Aorta (tissue), 5 donors: ENCODE measurements around the gene DNASE2. TPM values are rescaled to one million over a fixed set of nuclear protein-coding genes. Genes with fewer than 3 reads are reported as not detected.

Experiments
- ATAC-seq: fragments of 200-7000 bp; cut with Tn5 transposase; one replicate; pipeline ENCODE4 v1.9.1; 2022; ENCODE audit warnings: moderate library complexity; ENCODE audit not compliant: low FRiP score
- DNase-seq, 2 donors: peaks; one replicate each; pipeline ENCODE4 v3.0.0-alpha.2; 2020
- H3K27ac ChIP-seq, 2 donors: one replicate each; pipeline ENCODE4 v1.5.1; 2013; ENCODE audit warnings: low read length in 2 of 2, mild to moderate bottlenecking in 2 of 2, moderate library complexity in 2 of 2, control low read depth in 1 of 2, inconsistent platforms in 1 of 2, low read depth in 1 of 2
- H3K27me3 ChIP-seq, 2 donors: one replicate each; pipeline ENCODE4 v1.6.1; 2013; ENCODE audit warnings: control low read depth in 1 of 2, low read length in 1 of 2, mild to moderate bottlenecking in 1 of 2, moderate library complexity in 1 of 2; ENCODE audit not compliant: insufficient read depth in 2 of 2, control insufficient read depth in 1 of 2
- H3K36me3 ChIP-seq, 2 donors: one replicate each; pipeline ENCODE4 v1.6.1; 2013; ENCODE audit warnings: control low read depth in 1 of 2, low read length in 1 of 2, mild to moderate bottlenecking in 1 of 2; ENCODE audit not compliant: insufficient read depth in 2 of 2, control insufficient read depth in 1 of 2
- H3K4me1 ChIP-seq, 2 donors: one replicate each; pipeline ENCODE4 v1.6.1; 2013; ENCODE audit warnings: low read length in 2 of 2, control low read depth in 1 of 2, mild to moderate bottlenecking in 1 of 2, moderate library complexity in 1 of 2; ENCODE audit not compliant: insufficient read depth in 2 of 2, control insufficient read depth in 1 of 2
- H3K4me3 ChIP-seq, 2 donors: one replicate each; pipeline ENCODE4 v1.5.1; 2013; ENCODE audit warnings: low read length in 2 of 2, control low read depth in 1 of 2, mild to moderate bottlenecking in 1 of 2
- H3K9me3 ChIP-seq: one replicate; pipeline ENCODE4 v1.6.1; 2013; ENCODE audit warnings: mild to moderate bottlenecking, low read length; ENCODE audit not compliant: control insufficient read depth
- WGBS, 2 donors: extraction: QIAGEN DNeasy Blood & Tissue Kit; methylation state at CpG; one replicate each; pipeline ENCODE4 v1.1.7; 2013; 5-methylcytosine and 5-hydroxymethylcytosine counted together
- intact Hi-C, 2 donors: fragments of 100-400 bp; cut with DNase I; formaldehyde crosslinking; loops; one replicate each; pipeline versions ENCODE4 v1.14.2 to v1.15.0; 2022
- microRNA-seq, 2 donors: library from miRNA; unstranded; fragments of <30 nt; microRNA quantifications; one replicate each; pipeline ENCODE4 v1.2.0, GENCODE V29; 2020
- polyA plus RNA-seq, 2 donors: library from polyadenylated mRNA; stranded (reverse); fragments of 200-250 nt; gene quantifications; one replicate each; pipeline ENCODE4 v1.2.3, GENCODE V29; 2013
- total RNA-seq, 2 donors: library from RNA; stranded (reverse); fragmentation: NEBNext Ultra II Directional; extraction: Animal tissue kit (Norgen Biotek cat#: 25700); gene quantifications; one replicate each; pipeline ENCODE4 v1.2.1, GENCODE V29; 2021
- donor health status: healthy with polysubstance abuse.
- donor health status: Bipolar disorder and iron deficiency.
- donor health status: DM: no; HTN: no; CAD: no.
- donor health status: DM: no; HTN: no; CAD: no.
- donor health status: DM: yes; HTN: yes; CAD: no.

The DNASE2 gene
- total and polyA plus RNA-seq, 4 donors, result 26.8 to 49.9 (median 33.4) TPM

GRCh38 chr19:12833738-12834565 is 47.3 kb downstream of the DNASE2 start:
- H3K36me3 ChIP-seq, result no peaks in the 10 kb centered on the region
- 0 to 1% methylated on average over 37 to 86 of the region's 87 CpGs for WGBS, 2 donors
- H3K4me1 ChIP-seq, result no peaks in the 10 kb centered on the region
- intact Hi-C loops, result no loop called here
- DNase-seq, result no peak
- no peak overlapping the region for H3K27ac ChIP-seq
- ATAC-seq, result no peak
- no peaks in the 10 kb centered on the region for H3K9me3 ChIP-seq
- no peaks in the 10 kb centered on the region for H3K27me3 ChIP-seq
- peak overlapping the region in 1 of 2 donors; percentile 21 for H3K4me3 ChIP-seq

GRCh38 chr19:12833418-12833737 is 47.9 kb downstream of the DNASE2 start:
- Histone ChIP-seq H3K27ac (no peak overlapping the region), H3K27me3 (no peaks in the 10 kb centered on the region), H3K4me1 (no peaks in the 10 kb centered on the region), H3K4me3 (peak overlapping the region in 1 of 2 donors; percentile 21), H3K9me3 (no peaks in the 10 kb centered on the region), H3K36me3 (no peaks in the 10 kb centered on the region)
- intact Hi-C loops, result no loop called here
- DNase-seq (no peak), ATAC-seq (no peak)
- WGBS, 2 donors, result 0 to 1% methylated on average over 5 of the region's 5 CpGs

- 5% methylated on average over 23 of the region's 23 CpGs for WGBS, 2 donors
- Histone ChIP-seq H3K4me3 (no peak overlapping the region), H3K27me3 (no peaks in the 10 kb centered on the region), H3K9me3 (no peaks in the 10 kb centered on the region), H3K4me1 (no peaks in the 10 kb centered on the region), H3K36me3 (no peaks in the 10 kb centered on the region), H3K27ac (no peak overlapping the region)
- DNase-seq (no peak), ATAC-seq (no peak)
- intact Hi-C loops, result no loop called here
These were observed 52.8 kb downstream of the DNASE2 start for GRCh38 chr19:12828494-12828893.

GRCh38 chr19:12825254-12826131 is 55.8 kb downstream of the DNASE2 start:
- intact Hi-C loops, result no loop called here
- WGBS, 2 donors, result 3 to 5% methylated on average over 46 of the region's 46 CpGs
- DNase-seq (no peak), ATAC-seq (no peak)
- Histone ChIP-seq H3K4me1 (no peaks in the 10 kb centered on the region), H3K36me3 (no peaks in the 10 kb centered on the region), H3K4me3 (no peak overlapping the region), H3K9me3 (peaks cover 3% of the 10 kb centered on the region), H3K27ac (no peak overlapping the region), H3K27me3 (no peaks in the 10 kb centered on the region)

Small RNAs within 50 kb of the gene (microRNA-seq; reads per million reads assigned to microRNA genes)
- gene MIR5695 (0 reads per million in 2 donors), gene MIR6794 (0 reads per million in 2 donors)

Other genes with a start within 250 kb of the DNASE2 start
- 100 to 1,000 TPM in 1 of 2 donors, 10 to 100 TPM in 1; 74.8 to 111 TPM for gene MAN2B1, start 214.7 kb downstream of the DNASE2 start, total RNA-seq
- gene MAN2B1, start 214.7 kb downstream of the DNASE2 start, polyA plus RNA-seq, result 10 to 100 TPM; 54.6 to 88.7 TPM
- gene WDR83, start 214.6 kb downstream of the DNASE2 start, total RNA-seq, result 10 to 100 TPM in 1 of 2 donors, 1 to 10 TPM in 1; 7.1 to 11.8 TPM
- gene WDR83, start 214.6 kb downstream of the DNASE2 start, polyA plus RNA-seq, result 10 to 100 TPM in 1 of 2 donors, 1 to 10 TPM in 1; 9.4 to 20.9 TPM
- 10 to 100 TPM; 50.1 to 74.0 TPM for gene DHPS, start 199.6 kb downstream of the DNASE2 start, total RNA-seq
- gene DHPS, start 199.6 kb downstream of the DNASE2 start, polyA plus RNA-seq, result 10 to 100 TPM; 42.7 to 94.8 TPM
- not detected for gene GNG14, start 193.5 kb downstream of the DNASE2 start, total RNA-seq
- not detected for gene GNG14, start 193.5 kb downstream of the DNASE2 start, polyA plus RNA-seq
- 1 to 10 TPM; 1.9 to 4.8 TPM for gene FBXW9, start 184.8 kb downstream of the DNASE2 start, total RNA-seq
- 1 to 10 TPM; 4.1 to 5.4 TPM for gene FBXW9, start 184.8 kb downstream of the DNASE2 start, polyA plus RNA-seq
- 10 to 100 TPM; 61.5 to 71.8 TPM for gene TNPO2, start 157.5 kb downstream of the DNASE2 start, total RNA-seq
- 10 to 100 TPM; 15.2 to 38.5 TPM for gene TNPO2, start 157.5 kb downstream of the DNASE2 start, polyA plus RNA-seq
- gene TRIR, start 146.8 kb downstream of the DNASE2 start, total RNA-seq, result 100 to 1,000 TPM; 119 to 121 TPM
- gene TRIR, start 146.8 kb downstream of the DNASE2 start, polyA plus RNA-seq, result 100 to 1,000 TPM; 233 to 289 TPM
- 10 to 100 TPM; 35.4 to 42.2 TPM for gene GET3, start 144.0 kb downstream of the DNASE2 start, total RNA-seq
- gene GET3, start 144.0 kb downstream of the DNASE2 start, polyA plus RNA-seq, result 10 to 100 TPM; 61.2 to 70.6 TPM
- gene BEST2, start 129.7 kb downstream of the DNASE2 start, total RNA-seq, result not detected
- gene BEST2, start 129.7 kb downstream of the DNASE2 start, polyA plus RNA-seq, result 1 to 10 TPM in 1 of 2 donors, not detected in 1; 2.5 TPM
- gene HOOK2, start 105.9 kb downstream of the DNASE2 start, total RNA-seq, result 10 to 100 TPM; 28.5 to 45.5 TPM
- 10 to 100 TPM; 14.4 to 92.5 TPM for gene HOOK2, start 105.9 kb downstream of the DNASE2 start, polyA plus RNA-seq
- gene JUNB, start 90.0 kb downstream of the DNASE2 start, total RNA-seq, result 100 to 1,000 TPM; 250 to 609 TPM
- gene JUNB, start 90.0 kb downstream of the DNASE2 start, polyA plus RNA-seq, result 100 to 1,000 TPM in 1 of 2 donors, 10 to 100 TPM in 1; 97.0 to 623 TPM
- 100 to 1,000 TPM in 1 of 2 donors, 10 to 100 TPM in 1; 90.5 to 118 TPM for gene PRDX2, start 79.6 kb downstream of the DNASE2 start, total RNA-seq
- gene PRDX2, start 79.6 kb downstream of the DNASE2 start, polyA plus RNA-seq, result 100 to 1,000 TPM; 151 to 202 TPM
- gene THSD8, start 79.4 kb downstream of the DNASE2 start, total RNA-seq, result 1 to 10 TPM in 1 of 2 donors, not detected in 1; 1.2 TPM
- 1 to 10 TPM in 1 of 2 donors, not detected in 1; 2.5 TPM for gene THSD8, start 79.4 kb downstream of the DNASE2 start, polyA plus RNA-seq
- gene RNASEH2A, start 74.9 kb downstream of the DNASE2 start, total RNA-seq, result 1 to 10 TPM; 2.9 to 7.2 TPM
- 1 to 10 TPM; 1.6 to 3.3 TPM for gene RNASEH2A, start 74.9 kb downstream of the DNASE2 start, polyA plus RNA-seq
- not detected for gene RTBDN, start 46.9 kb downstream of the DNASE2 start, total RNA-seq
- 1 to 10 TPM in 1 of 2 donors, not detected in 1; 2.0 TPM for gene RTBDN, start 46.9 kb downstream of the DNASE2 start, polyA plus RNA-seq
- under 1 TPM in 1 of 2 donors, not detected in 1; 0.54 TPM for gene MAST1, start 42.9 kb downstream of the DNASE2 start, total RNA-seq
- gene MAST1, start 42.9 kb downstream of the DNASE2 start, polyA plus RNA-seq, result under 1 TPM in 1 of 2 donors, not detected in 1; 0.13 TPM
- gene KLF1, start 5.8 kb upstream of the DNASE2 start, total RNA-seq, result under 1 TPM in 1 of 2 donors, not detected in 1; 0.39 TPM
- not detected for gene KLF1, start 5.8 kb upstream of the DNASE2 start, polyA plus RNA-seq
- 10 to 100 TPM; 15.1 to 16.4 TPM for gene GCDH, start 9.7 kb upstream of the DNASE2 start, total RNA-seq
- 10 to 100 TPM; 21.9 to 29.1 TPM for gene GCDH, start 9.7 kb upstream of the DNASE2 start, polyA plus RNA-seq
- under 1 TPM; 0.42 to 0.51 TPM for gene SYCE2, start 37.8 kb upstream of the DNASE2 start, total RNA-seq
- gene SYCE2, start 37.8 kb upstream of the DNASE2 start, polyA plus RNA-seq, result under 1 TPM in 1 of 2 donors, not detected in 1; 0.15 TPM
- 10 to 100 TPM; 27.2 to 31.4 TPM for gene FARSA, start 52.3 kb upstream of the DNASE2 start, total RNA-seq
- gene FARSA, start 52.3 kb upstream of the DNASE2 start, polyA plus RNA-seq, result 10 to 100 TPM; 19.7 to 23.2 TPM
- gene CALR, start 57.2 kb upstream of the DNASE2 start, total RNA-seq, result 100 to 1,000 TPM; 649 to 778 TPM
- gene CALR, start 57.2 kb upstream of the DNASE2 start, polyA plus RNA-seq, result 100 to 1,000 TPM; 232 to 296 TPM
- gene RAD23A, start 64.4 kb upstream of the DNASE2 start, total RNA-seq, result 100 to 1,000 TPM in 1 of 2 donors, 10 to 100 TPM in 1; 80.7 to 106 TPM
- gene RAD23A, start 64.4 kb upstream of the DNASE2 start, polyA plus RNA-seq, result 100 to 1,000 TPM in 1 of 2 donors, 10 to 100 TPM in 1; 72.4 to 154 TPM
- 10 to 100 TPM; 15.3 to 15.7 TPM for gene GADD45GIP1, start 75.8 kb upstream of the DNASE2 start, total RNA-seq
- 10 to 100 TPM; 30.9 to 40.6 TPM for gene GADD45GIP1, start 75.8 kb upstream of the DNASE2 start, polyA plus RNA-seq
- not detected for gene DAND5, start 88.1 kb upstream of the DNASE2 start, total RNA-seq
- gene DAND5, start 88.1 kb upstream of the DNASE2 start, polyA plus RNA-seq, result under 1 TPM in 1 of 2 donors, not detected in 1; 0.13 TPM
- 100 to 1,000 TPM; 184 to 327 TPM for gene NFIX, start 114.0 kb upstream of the DNASE2 start, total RNA-seq
- 10 to 100 TPM; 45.5 to 49.8 TPM for gene NFIX, start 114.0 kb upstream of the DNASE2 start, polyA plus RNA-seq
- 10 to 100 TPM in 1 of 2 donors, 1 to 10 TPM in 1; 8.7 to 28.6 TPM for gene LYL1, start 221.4 kb upstream of the DNASE2 start, total RNA-seq
- 1 to 10 TPM; 7.3 to 9.3 TPM for gene LYL1, start 221.4 kb upstream of the DNASE2 start, polyA plus RNA-seq
- gene TRMT1, start 235.3 kb upstream of the DNASE2 start, total RNA-seq, result 10 to 100 TPM; 23.9 to 26.5 TPM
- gene TRMT1, start 235.3 kb upstream of the DNASE2 start, polyA plus RNA-seq, result 10 to 100 TPM; 17.9 to 62.2 TPM
- gene NACC1, start 236.8 kb upstream of the DNASE2 start, total RNA-seq, result 10 to 100 TPM; 26.0 to 37.4 TPM
- gene NACC1, start 236.8 kb upstream of the DNASE2 start, polyA plus RNA-seq, result 1 to 10 TPM; 5.0 to 7.8 TPM